Measurements from ENCODE around the gene GLCE.

Gene GLCE

DNA sequence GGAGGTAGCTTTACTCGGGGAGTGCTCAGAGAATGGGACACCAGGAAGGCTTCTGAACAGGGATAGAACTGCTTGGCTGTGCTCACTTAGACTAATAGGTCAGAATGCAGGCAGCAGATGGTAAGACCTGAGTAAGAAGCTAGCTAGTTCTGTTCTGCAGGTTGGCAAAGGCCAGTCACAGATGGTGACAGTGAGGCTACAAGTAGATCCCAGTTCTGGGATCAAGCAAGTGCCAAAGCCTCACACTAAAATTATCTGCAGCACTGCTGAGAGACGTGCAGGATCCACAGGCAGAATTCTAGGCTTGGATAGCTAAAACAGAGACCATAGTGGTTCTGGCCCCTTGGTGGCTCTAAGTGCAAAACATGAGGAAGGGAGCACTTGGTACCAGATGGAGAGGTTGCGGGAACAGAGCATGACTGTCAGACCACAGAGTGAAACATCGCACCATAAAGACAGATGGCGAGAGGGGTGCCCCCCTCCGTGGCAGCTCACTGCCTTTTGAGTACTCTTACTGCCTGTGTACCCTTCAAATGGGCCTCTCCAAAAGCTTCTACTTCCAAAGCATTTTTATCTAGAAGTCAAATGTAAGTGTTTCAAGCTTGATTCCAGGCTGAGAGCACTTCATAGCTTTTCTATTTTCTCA, 3.6 kb upstream of the GLCE start:
- ATAC-seq: no peak
- TF ChIP-seq ESRRG (CRISPR knock-in tag; IDR thresholded peaks at IDR 0.05) (no peak), ARNTL (CRISPR knock-in tag; IDR thresholded peaks at IDR 0.05; ENCODE audit: borderline replicate concordance, low read depth) (no peak), TCF4 (CRISPR knock-in tag; IDR thresholded peaks at IDR 0.05; ENCODE audit: borderline replicate concordance) (no peak), ZC3H10 (CRISPR knock-in tag; IDR thresholded peaks at IDR 0.05) (no peak), TOX (CRISPR knock-in tag; IDR thresholded peaks at IDR 0.05; ENCODE audit: borderline replicate concordance) (no peak), RARB (CRISPR knock-in tag; IDR thresholded peaks at IDR 0.05) (no peak), BACH2 (CRISPR knock-in tag; IDR thresholded peaks at IDR 0.05; ENCODE audit: borderline replicate concordance) (no peak), SNAI2 (CRISPR knock-in tag; IDR thresholded peaks at IDR 0.05) (no peak), OSR1 (CRISPR knock-in tag; IDR thresholded peaks at IDR 0.05) (no peak), ZNF8 (CRISPR knock-in tag; IDR thresholded peaks at IDR 0.05) (no peak), ISL1 (CRISPR knock-in tag; IDR thresholded peaks at IDR 0.05) (no peak), ZNF70 (CRISPR knock-in tag; IDR thresholded peaks at IDR 0.05) (no peak), ZNF565 (CRISPR knock-in tag; conservative IDR thresholded peaks at IDR 0.05; ENCODE audit: low read depth) (no peak), CSDC2 (CRISPR knock-in tag; IDR thresholded peaks at IDR 0.05) (no peak)
- TF ChIP-seq, protein P1, sequence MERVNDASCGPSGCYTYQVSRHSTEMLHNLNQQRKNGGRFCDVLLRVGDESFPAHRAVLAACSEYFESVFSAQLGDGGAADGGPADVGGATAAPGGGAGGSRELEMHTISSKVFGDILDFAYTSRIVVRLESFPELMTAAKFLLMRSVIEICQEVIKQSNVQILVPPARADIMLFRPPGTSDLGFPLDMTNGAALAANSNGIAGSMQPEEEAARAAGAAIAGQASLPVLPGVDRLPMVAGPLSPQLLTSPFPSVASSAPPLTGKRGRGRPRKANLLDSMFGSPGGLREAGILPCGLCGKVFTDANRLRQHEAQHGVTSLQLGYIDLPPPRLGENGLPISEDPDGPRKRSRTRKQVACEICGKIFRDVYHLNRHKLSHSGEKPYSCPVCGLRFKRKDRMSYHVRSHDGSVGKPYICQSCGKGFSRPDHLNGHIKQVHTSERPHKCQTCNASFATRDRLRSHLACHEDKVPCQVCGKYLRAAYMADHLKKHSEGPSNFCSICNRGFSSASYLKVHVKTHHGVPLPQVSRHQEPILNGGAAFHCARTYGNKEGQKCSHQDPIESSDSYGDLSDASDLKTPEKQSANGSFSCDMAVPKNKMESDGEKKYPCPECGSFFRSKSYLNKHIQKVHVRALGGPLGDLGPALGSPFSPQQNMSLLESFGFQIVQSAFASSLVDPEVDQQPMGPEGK (CRISPR knock-in tag; IDR thresholded peaks at IDR 0.05; ENCODE audit: borderline replicate concordance): no peak
- TF ChIP-seq, protein P2, sequence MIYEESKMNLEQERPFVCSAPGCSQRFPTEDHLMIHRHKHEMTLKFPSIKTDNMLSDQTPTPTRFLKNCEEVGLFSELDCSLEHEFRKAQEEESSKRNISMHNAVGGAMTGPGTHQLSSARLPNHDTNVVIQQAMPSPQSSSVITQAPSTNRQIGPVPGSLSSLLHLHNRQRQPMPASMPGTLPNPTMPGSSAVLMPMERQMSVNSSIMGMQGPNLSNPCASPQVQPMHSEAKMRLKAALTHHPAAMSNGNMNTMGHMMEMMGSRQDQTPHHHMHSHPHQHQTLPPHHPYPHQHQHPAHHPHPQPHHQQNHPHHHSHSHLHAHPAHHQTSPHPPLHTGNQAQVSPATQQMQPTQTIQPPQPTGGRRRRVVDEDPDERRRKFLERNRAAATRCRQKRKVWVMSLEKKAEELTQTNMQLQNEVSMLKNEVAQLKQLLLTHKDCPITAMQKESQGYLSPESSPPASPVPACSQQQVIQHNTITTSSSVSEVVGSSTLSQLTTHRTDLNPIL (CRISPR knock-in tag; IDR thresholded peaks at IDR 0.05; ENCODE audit: low read depth): no peak
- TF ChIP-seq, protein P3, sequence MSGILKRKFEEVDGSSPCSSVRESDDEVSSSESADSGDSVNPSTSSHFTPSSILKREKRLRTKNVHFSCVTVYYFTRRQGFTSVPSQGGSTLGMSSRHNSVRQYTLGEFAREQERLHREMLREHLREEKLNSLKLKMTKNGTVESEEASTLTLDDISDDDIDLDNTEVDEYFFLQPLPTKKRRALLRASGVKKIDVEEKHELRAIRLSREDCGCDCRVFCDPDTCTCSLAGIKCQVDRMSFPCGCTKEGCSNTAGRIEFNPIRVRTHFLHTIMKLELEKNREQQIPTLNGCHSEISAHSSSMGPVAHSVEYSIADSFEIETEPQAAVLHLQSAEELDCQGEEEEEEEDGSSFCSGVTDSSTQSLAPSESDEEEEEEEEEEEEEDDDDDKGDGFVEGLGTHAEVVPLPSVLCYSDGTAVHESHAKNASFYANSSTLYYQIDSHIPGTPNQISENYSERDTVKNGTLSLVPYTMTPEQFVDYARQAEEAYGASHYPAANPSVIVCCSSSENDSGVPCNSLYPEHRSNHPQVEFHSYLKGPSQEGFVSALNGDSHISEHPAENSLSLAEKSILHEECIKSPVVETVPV (CRISPR knock-in tag; IDR thresholded peaks at IDR 0.05): no peak

DNA sequence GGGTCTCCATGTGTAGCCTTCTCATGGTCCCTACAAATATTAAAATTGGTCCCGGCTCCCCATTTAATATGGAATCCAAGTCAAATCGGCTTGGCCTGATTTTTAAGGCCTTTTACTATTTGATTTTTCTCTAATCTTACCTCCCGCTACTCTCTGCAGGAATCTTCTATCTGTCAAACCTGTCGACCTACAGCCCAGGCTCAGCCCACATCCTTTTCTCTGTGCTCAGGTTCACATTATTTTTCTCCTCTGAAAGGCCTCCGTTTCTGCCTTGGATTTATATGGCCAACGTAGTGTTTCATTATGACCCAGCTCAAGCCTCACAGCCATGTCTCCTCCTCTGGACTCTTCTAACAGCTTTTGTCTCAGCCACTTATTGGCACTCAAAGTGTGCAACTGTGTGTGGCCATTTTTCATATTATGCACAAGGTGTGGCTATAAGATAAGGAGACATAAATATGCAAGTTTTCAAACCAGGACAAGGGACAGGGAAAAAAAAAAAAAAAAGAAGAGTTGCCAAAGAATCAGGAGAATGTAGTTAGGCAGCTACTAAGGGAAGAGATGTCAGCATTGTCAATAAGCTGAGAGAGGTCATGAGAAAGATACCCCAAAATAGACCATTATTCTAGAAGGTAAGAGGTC, 2.1 kb upstream of the GLCE start:
- ATAC-seq: no peak
- TF ChIP-seq SNAI2 (CRISPR knock-in tag; IDR thresholded peaks at IDR 0.05) (no peak), ISL1 (CRISPR knock-in tag; IDR thresholded peaks at IDR 0.05) (no peak), ARNTL (CRISPR knock-in tag; IDR thresholded peaks at IDR 0.05; ENCODE audit: borderline replicate concordance, low read depth) (no peak), ZC3H10 (CRISPR knock-in tag; IDR thresholded peaks at IDR 0.05) (no peak), ESRRG (CRISPR knock-in tag; IDR thresholded peaks at IDR 0.05) (no peak), PPARA (CRISPR knock-in tag; IDR thresholded peaks at IDR 0.05; ENCODE audit: borderline replicate concordance) (no peak), ZNF8 (CRISPR knock-in tag; IDR thresholded peaks at IDR 0.05) (no peak), OSR1 (CRISPR knock-in tag; IDR thresholded peaks at IDR 0.05) (no peak), ZNF70 (CRISPR knock-in tag; IDR thresholded peaks at IDR 0.05) (no peak), GLIS3 (CRISPR knock-in tag; IDR thresholded peaks at IDR 0.05) (no peak), CSDC2 (CRISPR knock-in tag; IDR thresholded peaks at IDR 0.05) (no peak), ZFP3 (CRISPR knock-in tag; IDR thresholded peaks at IDR 0.05) (no peak), BACH2 (CRISPR knock-in tag; IDR thresholded peaks at IDR 0.05; ENCODE audit: borderline replicate concordance) (no peak), ZFP30 (CRISPR knock-in tag; IDR thresholded peaks at IDR 0.05) (no peak), TCF4 (CRISPR knock-in tag; IDR thresholded peaks at IDR 0.05; ENCODE audit: borderline replicate concordance) (no peak), RARB (CRISPR knock-in tag; IDR thresholded peaks at IDR 0.05) (no peak), TOX (CRISPR knock-in tag; IDR thresholded peaks at IDR 0.05; ENCODE audit: borderline replicate concordance) (no peak)
- TF ChIP-seq, protein P4, sequence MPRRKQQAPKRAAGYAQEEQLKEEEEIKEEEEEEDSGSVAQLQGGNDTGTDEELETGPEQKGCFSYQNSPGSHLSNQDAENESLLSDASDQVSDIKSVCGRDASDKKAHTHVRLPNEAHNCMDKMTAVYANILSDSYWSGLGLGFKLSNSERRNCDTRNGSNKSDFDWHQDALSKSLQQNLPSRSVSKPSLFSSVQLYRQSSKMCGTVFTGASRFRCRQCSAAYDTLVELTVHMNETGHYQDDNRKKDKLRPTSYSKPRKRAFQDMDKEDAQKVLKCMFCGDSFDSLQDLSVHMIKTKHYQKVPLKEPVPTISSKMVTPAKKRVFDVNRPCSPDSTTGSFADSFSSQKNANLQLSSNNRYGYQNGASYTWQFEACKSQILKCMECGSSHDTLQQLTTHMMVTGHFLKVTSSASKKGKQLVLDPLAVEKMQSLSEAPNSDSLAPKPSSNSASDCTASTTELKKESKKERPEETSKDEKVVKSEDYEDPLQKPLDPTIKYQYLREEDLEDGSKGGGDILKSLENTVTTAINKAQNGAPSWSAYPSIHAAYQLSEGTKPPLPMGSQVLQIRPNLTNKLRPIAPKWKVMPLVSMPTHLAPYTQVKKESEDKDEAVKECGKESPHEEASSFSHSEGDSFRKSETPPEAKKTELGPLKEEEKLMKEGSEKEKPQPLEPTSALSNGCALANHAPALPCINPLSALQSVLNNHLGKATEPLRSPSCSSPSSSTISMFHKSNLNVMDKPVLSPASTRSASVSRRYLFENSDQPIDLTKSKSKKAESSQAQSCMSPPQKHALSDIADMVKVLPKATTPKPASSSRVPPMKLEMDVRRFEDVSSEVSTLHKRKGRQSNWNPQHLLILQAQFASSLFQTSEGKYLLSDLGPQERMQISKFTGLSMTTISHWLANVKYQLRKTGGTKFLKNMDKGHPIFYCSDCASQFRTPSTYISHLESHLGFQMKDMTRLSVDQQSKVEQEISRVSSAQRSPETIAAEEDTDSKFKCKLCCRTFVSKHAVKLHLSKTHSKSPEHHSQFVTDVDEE (CRISPR knock-in tag; IDR thresholded peaks at IDR 0.05): no peak
- TF ChIP-seq, protein P2 (CRISPR knock-in tag; IDR thresholded peaks at IDR 0.05; ENCODE audit: low read depth): no peak
- TF ChIP-seq, protein P5, sequence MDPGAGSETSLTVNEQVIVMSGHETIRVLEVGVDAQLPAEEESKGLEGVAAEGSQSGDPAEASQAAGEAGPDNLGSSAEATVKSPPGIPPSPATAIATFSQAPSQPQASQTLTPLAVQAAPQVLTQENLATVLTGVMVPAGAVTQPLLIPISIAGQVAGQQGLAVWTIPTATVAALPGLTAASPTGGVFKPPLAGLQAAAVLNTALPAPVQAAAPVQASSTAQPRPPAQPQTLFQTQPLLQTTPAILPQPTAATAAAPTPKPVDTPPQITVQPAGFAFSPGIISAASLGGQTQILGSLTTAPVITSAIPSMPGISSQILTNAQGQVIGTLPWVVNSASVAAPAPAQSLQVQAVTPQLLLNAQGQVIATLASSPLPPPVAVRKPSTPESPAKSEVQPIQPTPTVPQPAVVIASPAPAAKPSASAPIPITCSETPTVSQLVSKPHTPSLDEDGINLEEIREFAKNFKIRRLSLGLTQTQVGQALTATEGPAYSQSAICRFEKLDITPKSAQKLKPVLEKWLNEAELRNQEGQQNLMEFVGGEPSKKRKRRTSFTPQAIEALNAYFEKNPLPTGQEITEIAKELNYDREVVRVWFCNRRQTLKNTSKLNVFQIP (CRISPR knock-in tag; IDR thresholded peaks at IDR 0.05; ENCODE audit: borderline replicate concordance, low read depth): no peak

Measured in SK-N-SH treated with all-trans-retinoic acid at 6 μM for 48 hours (cell line).